ENCODE results near the gene PLOD3. TPM values are rescaled to one million over a fixed set of nuclear protein-coding genes. Genes with fewer than 3 reads are reported as not detected.
"Not testable (repeated sequence)": the region's sequence is repeated elsewhere in the genome, so short reads cannot be mapped to it uniquely, and the experiment has no call there.

PLOD3 gene
- total and polyA plus RNA-seq, 4 experiments from 2014 or later: 24.6 to 72.4 (median 47.2) TPM

DNA sequence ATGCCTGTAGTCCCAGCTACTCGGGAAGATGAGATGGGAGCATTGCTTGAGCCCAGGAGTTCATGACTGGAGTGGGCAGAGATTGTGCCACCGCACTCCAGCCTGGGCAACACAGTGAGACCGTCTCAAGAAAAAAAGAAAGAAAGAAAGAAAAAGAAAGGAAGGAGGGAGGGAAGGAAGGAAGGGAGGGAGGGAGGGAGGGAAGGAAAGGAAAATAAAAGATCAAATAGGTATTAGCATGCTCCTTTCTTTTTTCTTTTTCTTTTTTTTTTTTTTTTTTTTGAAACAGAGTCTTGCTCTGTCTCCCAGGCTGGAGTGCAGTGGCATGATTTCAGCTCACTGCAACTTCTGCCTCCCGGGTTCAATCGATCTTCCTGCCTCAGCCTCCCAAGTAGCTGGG is 35.8 kb upstream of the PLOD3 start:
- H3K27ac ChIP-seq (ENCODE audit: low read depth, low read length); H3K27me3 ChIP-seq (ENCODE audit: insufficient read depth, low read length); DNase-seq; H3K36me3 ChIP-seq (ENCODE audit: insufficient read depth, low read length); H3K27me3 Mint-ChIP-seq; H3K9me3 ChIP-seq (ENCODE audit: control insufficient read depth in 1 of 2, low read length in 2 of 2); H3K9me3 Mint-ChIP-seq; H3K4me3 ChIP-seq (ENCODE audit: low read length in 2 of 2): not testable (repeated sequence)
- peaks cover 11 to 16% of the 10 kb centered on the region in 2 donors for H3K36me3 Mint-ChIP-seq
- intact Hi-C loops (cut with micrococcal nuclease): loop anchor here (10.0 kb wide), 1 partner anchor 548 kb away; the partner anchor contains the start of gene POP7
- H3K4me3 Mint-ChIP-seq: peak overlapping the region in 5 of 8 donors; percentile 25 to 100 (median 99)
- H3K4me1 ChIP-seq (ENCODE audit: insufficient read depth, low read length): peaks cover 18% of the 10 kb centered on the region
- H3K27ac Mint-ChIP-seq: peak overlapping the region in 2 of 7 donors; percentile 93 to 97
- peaks cover 16 to 32% (median 24%) of the 10 kb centered on the region in 4 donors for H3K4me1 Mint-ChIP-seq
- POLR2A ChIA-PET (ENCODE audit: partially characterized antibody): interaction anchor here (0.9 to 4.9 kb wide), 4 partner anchors 9 to 168 kb away, joined by 3 to 34 read pairs (median 16); partner anchors contain the start of genes FIS1, IFT22, PLOD3 and TRIM56
- CTCF ChIA-PET (ENCODE audit: partially characterized antibody): interaction anchor here (1.9 to 4.9 kb wide), 3 partner anchors 9 to 109 kb away, joined by 6 to 41 read pairs (median 9); partner anchors contain the start of gene FIS1

DNA sequence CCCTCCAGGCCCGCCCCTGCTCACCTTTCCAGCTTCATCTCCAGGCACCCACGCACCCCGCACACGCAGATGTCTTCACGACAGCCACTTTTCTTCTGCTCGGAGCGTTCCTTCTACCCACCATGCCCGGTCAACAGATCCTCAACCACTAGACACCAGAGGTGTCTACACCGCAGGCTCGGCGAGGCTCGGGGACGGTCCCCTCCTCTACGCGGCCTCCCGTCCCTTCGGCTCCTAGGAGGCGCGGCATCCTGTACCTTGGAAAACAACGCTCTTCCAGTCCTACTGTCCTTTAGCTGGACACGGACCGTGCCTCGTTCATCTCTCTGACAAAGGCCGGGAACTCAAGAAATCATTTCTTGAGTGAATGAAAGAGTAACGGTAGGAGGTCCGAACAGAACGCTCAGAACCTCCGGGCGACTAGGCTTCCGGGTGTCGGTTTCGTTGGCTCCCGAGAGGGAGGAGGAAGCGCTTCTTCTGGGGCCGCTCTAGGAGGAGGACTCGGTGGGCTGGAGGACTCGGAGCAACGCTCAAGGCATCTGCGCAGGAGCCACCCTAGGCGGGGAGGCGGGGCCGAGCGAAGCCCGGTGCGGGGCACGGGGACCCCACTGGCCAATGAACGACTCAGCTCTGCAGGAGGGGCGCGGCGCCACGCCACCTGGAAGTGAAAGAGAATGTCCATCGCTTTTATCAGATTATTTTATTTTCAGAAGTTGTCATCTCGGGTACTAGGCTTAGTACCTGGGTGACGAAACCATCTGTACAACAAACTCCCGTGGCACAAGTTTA is 34.7 kb upstream of the PLOD3 start:
- H3K4me3 ChIP-seq (ENCODE audit: low read length in 2 of 2): peak overlapping the region; percentile 97 to 98
- H3K36me3 Mint-ChIP-seq: peaks cover 14 to 20% of the 10 kb centered on the region in 2 donors
- H3K4me1 ChIP-seq (ENCODE audit: insufficient read depth, low read length): peaks cover 18% of the 10 kb centered on the region
- ChIA-PET POLR2A (ENCODE audit: partially characterized antibody) (interaction anchor here (0.7 to 4.9 kb wide), 12 partner anchors 8 to 1694 kb away, joined by 3 to 34 read pairs (median 4); partner anchors contain the start of genes CLDN15, FIS1, PLOD3 and SRRT), CTCF (ENCODE audit: partially characterized antibody) (interaction anchor here (0.6 to 4.9 kb wide), 6 partner anchors 8 to 171 kb away, joined by 3 to 41 read pairs (median 4); partner anchors contain the start of genes FIS1, PLOD3 and ZNHIT1)
- peak overlapping the region; percentile 93 to 99 (median 98) for H3K27ac Mint-ChIP-seq
- no peaks in the 10 kb centered on the region for H3K27me3 ChIP-seq (ENCODE audit: insufficient read depth, low read length)
- no peaks in the 10 kb centered on the region for H3K9me3 ChIP-seq (ENCODE audit: control insufficient read depth in 1 of 2, low read length in 2 of 2)
- peaks cover 18 to 39% (median 27%) of the 10 kb centered on the region in 4 donors for H3K4me1 Mint-ChIP-seq
- no peaks in the 10 kb centered on the region for H3K9me3 Mint-ChIP-seq
- peak overlapping the region; percentile 99 to 100 (median 99) for H3K4me3 Mint-ChIP-seq
- peak; percentile 97 to 99 (median 98) for DNase-seq
- intact Hi-C loops (cut with micrococcal nuclease): loop anchor here (1.0 to 10.0 kb wide), 3 partner anchors 8 to 547 kb away; partner anchors contain the start of genes PLOD3 and POP7
- H3K27ac ChIP-seq (ENCODE audit: low read depth, low read length): peak overlapping the region; percentile 83
- no peaks in the 10 kb centered on the region for H3K36me3 ChIP-seq (ENCODE audit: insufficient read depth, low read length)
- peaks cover 1 to 4% of the 10 kb centered on the region in 2 donors for H3K27me3 Mint-ChIP-seq

GRCh38 chr7:101250324-101250723 is 32.9 kb upstream of the PLOD3 start:
- Mint-ChIP-seq H3K4me1 (peaks cover 21 to 46% (median 31%) of the 10 kb centered on the region in 4 donors), H3K27me3 (peaks cover 0 to 4% of the 10 kb centered on the region in 2 donors), H3K36me3 (peaks cover 14 to 22% of the 10 kb centered on the region in 2 donors), H3K27ac (peak overlapping the region in 4 of 7 donors; percentile 63 to 82 (median 66)), H3K9me3 (no peaks in the 10 kb centered on the region), H3K4me3 (peak overlapping the region; percentile 3 to 100 (median 87))
- Histone ChIP-seq H3K27ac (ENCODE audit: low read depth, low read length) (no peak overlapping the region), H3K27me3 (ENCODE audit: insufficient read depth, low read length) (no peaks in the 10 kb centered on the region), H3K36me3 (ENCODE audit: insufficient read depth, low read length) (no peaks in the 10 kb centered on the region), H3K4me1 (ENCODE audit: insufficient read depth, low read length) (peaks cover 23% of the 10 kb centered on the region), H3K4me3 (ENCODE audit: low read length in 2 of 2) (no peak overlapping the region), H3K9me3 (ENCODE audit: control insufficient read depth in 1 of 2, low read length in 2 of 2) (no peaks in the 10 kb centered on the region)
- no peak for DNase-seq
- intact Hi-C loops (cut with micrococcal nuclease): loop anchor here (10.0 kb wide), 1 partner anchor 546 kb away; the partner anchor contains the start of gene POP7
- POLR2A ChIA-PET (ENCODE audit: partially characterized antibody): no interaction called here
- CTCF ChIA-PET (ENCODE audit: partially characterized antibody): interaction anchor here (0.7 kb wide), 1 partner anchor 170 kb away, joined by 5 read pairs; no protein-coding TSS in a partner anchor

- peaks cover 28 to 66% (median 46%) of the 10 kb centered on the region in 4 donors for H3K4me1 Mint-ChIP-seq
- peak overlapping the region in 2 of 7 donors; percentile 3 to 51 for H3K27ac Mint-ChIP-seq
- no peaks in the 10 kb centered on the region for H3K27me3 Mint-ChIP-seq
- POLR2A ChIA-PET (ENCODE audit: partially characterized antibody): interaction anchor here (1.2 kb wide), 1 partner anchor 30 kb away, joined by 4 read pairs; the partner anchor contains the start of gene ZNHIT1
- H3K9me3 ChIP-seq (ENCODE audit: control insufficient read depth in 1 of 2, low read length in 2 of 2): no peaks in the 10 kb centered on the region
- H3K4me3 Mint-ChIP-seq: peak overlapping the region in 1 of 8 donors; percentile 59
- H3K9me3 Mint-ChIP-seq: no peaks in the 10 kb centered on the region
- no peak overlapping the region for H3K4me3 ChIP-seq (ENCODE audit: low read length in 2 of 2)
- H3K27me3 ChIP-seq (ENCODE audit: insufficient read depth, low read length): no peaks in the 10 kb centered on the region
- DNase-seq: no peak
- intact Hi-C loops (cut with micrococcal nuclease): no loop called here
- H3K4me1 ChIP-seq (ENCODE audit: insufficient read depth, low read length): peaks cover 36% of the 10 kb centered on the region
- H3K27ac ChIP-seq (ENCODE audit: low read depth, low read length): no peak overlapping the region
- CTCF ChIA-PET (ENCODE audit: partially characterized antibody): interaction anchor here (0.9 to 2.1 kb wide), 4 partner anchors 31 to 105 kb away, joined by 4 to 12 read pairs (median 8); partner anchors contain the start of genes PLOD3 and ZNHIT1
- H3K36me3 Mint-ChIP-seq: peaks cover 14 to 34% of the 10 kb centered on the region in 2 donors
- H3K36me3 ChIP-seq (ENCODE audit: insufficient read depth, low read length): no peaks in the 10 kb centered on the region
These were observed 30.9 kb upstream of the PLOD3 start for GRCh38 chr7:101248276-101248675.

DNA sequence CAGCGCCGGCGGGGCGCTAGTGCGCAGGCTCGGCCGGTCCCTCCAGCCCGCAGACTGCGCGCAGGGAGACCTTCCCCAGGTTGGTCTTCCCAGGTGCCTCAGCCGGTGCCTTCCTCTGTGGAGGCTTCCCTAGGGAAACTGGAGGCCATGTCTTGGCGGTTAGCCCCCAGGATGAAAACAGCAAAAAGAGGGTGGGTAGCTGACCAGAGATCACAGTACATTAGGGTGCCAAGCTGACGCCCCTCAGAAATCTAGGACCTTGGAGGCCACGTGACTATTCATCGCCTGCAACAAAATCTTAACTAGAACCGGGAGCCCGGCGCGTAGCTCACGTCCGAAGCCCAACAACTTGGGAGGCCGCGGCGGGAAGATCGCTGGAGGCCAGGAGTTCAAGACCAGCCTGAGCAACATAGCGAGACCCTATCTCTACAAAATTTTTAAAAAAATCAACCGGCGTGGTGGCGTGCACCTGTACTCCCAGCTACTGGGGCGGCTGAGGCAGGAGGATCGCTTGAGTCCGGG is 27.8 kb upstream of the PLOD3 start:
- H3K27me3 Mint-ChIP-seq: no peaks in the 10 kb centered on the region
- peaks cover 7 to 32% of the 10 kb centered on the region in 2 donors for H3K36me3 Mint-ChIP-seq
- H3K4me1 Mint-ChIP-seq: peaks cover 16 to 56% (median 28%) of the 10 kb centered on the region in 4 donors
- intact Hi-C loops (cut with micrococcal nuclease): loop anchor here (2.0 kb wide), 3 partner anchors 38 to 356 kb away; partner anchors contain the start of genes IFT22 and UFSP1
- H3K9me3 Mint-ChIP-seq: no peaks in the 10 kb centered on the region
- H3K4me3 ChIP-seq (ENCODE audit: low read length in 2 of 2): peak overlapping the region; percentile 95 to 100
- no peaks in the 10 kb centered on the region for H3K27me3 ChIP-seq (ENCODE audit: insufficient read depth, low read length)
- POLR2A ChIA-PET (ENCODE audit: partially characterized antibody): interaction anchor here (0.6 to 4.0 kb wide), 14 partner anchors 8 to 817 kb away, joined by 3 to 102 read pairs (median 4); partner anchors contain the start of genes IFT22, PLOD3, POP7 and SRRT
- peaks cover 9% of the 10 kb centered on the region for H3K36me3 ChIP-seq (ENCODE audit: insufficient read depth, low read length)
- DNase-seq: no peak
- H3K27ac Mint-ChIP-seq: peak overlapping the region; percentile 93 to 99 (median 97)
- H3K27ac ChIP-seq (ENCODE audit: low read depth, low read length): peak overlapping the region; percentile 85
- peak overlapping the region; percentile 93 to 99 (median 97) for H3K4me3 Mint-ChIP-seq
- no peaks in the 10 kb centered on the region for H3K9me3 ChIP-seq (ENCODE audit: control insufficient read depth in 1 of 2, low read length in 2 of 2)
- CTCF ChIA-PET (ENCODE audit: partially characterized antibody): interaction anchor here (1.0 to 5.8 kb wide), 16 partner anchors 9 to 356 kb away, joined by 3 to 105 read pairs (median 7); partner anchors contain the start of genes PLOD3, UFSP1 and ZNHIT1
- peaks cover 27% of the 10 kb centered on the region for H3K4me1 ChIP-seq (ENCODE audit: insufficient read depth, low read length)

- Histone ChIP-seq H3K4me3 (ENCODE audit: low read length in 2 of 2) (peak within 1 kb of the TSS; percentile 95 to 100), H3K4me1 (ENCODE audit: insufficient read depth, low read length) (peaks cover 24% of the 10 kb centered on the region), H3K27ac (ENCODE audit: low read depth, low read length) (peak within 1 kb of the TSS; percentile 85), H3K36me3 (ENCODE audit: insufficient read depth, low read length) (peaks cover 16% of the 10 kb centered on the region), H3K9me3 (ENCODE audit: control insufficient read depth in 1 of 2, low read length in 2 of 2) (no peaks in the 10 kb centered on the region), H3K27me3 (ENCODE audit: insufficient read depth, low read length) (no peaks in the 10 kb centered on the region)
- H3K27me3 Mint-ChIP-seq: no peaks in the 10 kb centered on the region
- no peaks in the 10 kb centered on the region for H3K9me3 Mint-ChIP-seq
- POLR2A ChIA-PET (ENCODE audit: partially characterized antibody): interaction anchor here (0.7 to 4.0 kb wide), 20 partner anchors 9 to 816 kb away, joined by 3 to 102 read pairs (median 6); partner anchors contain the start of genes IFT22, PLOD3, POP7 and SRRT
- intact Hi-C loops (cut with micrococcal nuclease): loop anchor here (1.0 to 2.0 kb wide), 6 partner anchors 8 to 356 kb away; partner anchors contain the start of genes IFT22, UFSP1 and ZNHIT1
- peak within 1 kb of the TSS; percentile 93 to 99 (median 97) for H3K27ac Mint-ChIP-seq
- CTCF ChIA-PET (ENCODE audit: partially characterized antibody): interaction anchor here (0.9 to 5.8 kb wide), 27 partner anchors 9 to 355 kb away, joined by 3 to 105 read pairs (median 5); partner anchors contain the start of genes PLOD3, UFSP1 and ZNHIT1
- peaks cover 4 to 30% of the 10 kb centered on the region in 2 donors for H3K36me3 Mint-ChIP-seq
- H3K4me3 Mint-ChIP-seq: peak within 1 kb of the TSS; percentile 93 to 99 (median 97)
- peaks cover 14 to 50% (median 24%) of the 10 kb centered on the region in 4 donors for H3K4me1 Mint-ChIP-seq
- peak; percentile 91 to 96 (median 93) for DNase-seq
These were observed 27.2 kb upstream of the PLOD3 start, which contains the start of gene FIS1 for GRCh38 chr7:101244375-101245146. Gene FIS1 (minus strand): TSS chr7:101245081. CDS start chr7:101245004, 77 bp downstream.
